GM18499 (cell line): ENCODE measurements around the gene PRICKLE1.
"Not testable (repeated sequence)": the region's sequence is repeated elsewhere in the genome, so short reads cannot be mapped to it uniquely, and the experiment has no call there.

ENCODE experiments used
- ATAC-seq: cut with Tn5 transposase; IDR thresholded peaks from one replicate; pipeline ENCODE4 v1.9.1; 2021; ENCODE audit warnings: moderate number of reproducible peaks; ENCODE audit not compliant: insufficient read depth, unreplicated experiment

PRICKLE1 gene

GRCh38 chr12:42564556-42564955 is 25.0 kb downstream of the PRICKLE1 start:
- ATAC-seq, result no peak

GRCh38 chr12:42560977-42561376 is 28.6 kb downstream of the PRICKLE1 start:
- no peak for ATAC-seq

- no peak for ATAC-seq
These were observed 31.9 kb downstream of the PRICKLE1 start for GRCh38 chr12:42557586-42558172.

- no peak for ATAC-seq
These were observed 32.6 kb downstream of the PRICKLE1 start for GRCh38 chr12:42556917-42557316.

GRCh38 chr12:42552822-42553221 is 36.7 kb downstream of the PRICKLE1 start:
- no peak for ATAC-seq

- ATAC-seq, result no peak
These were observed 38.7 kb downstream of the PRICKLE1 start for GRCh38 chr12:42550800-42551199.

- no peak for ATAC-seq
These were observed 42.8 kb downstream of the PRICKLE1 start for GRCh38 chr12:42546709-42547108.

GRCh38 chr12:42541965-42542364 is 47.6 kb downstream of the PRICKLE1 start:
- no peak for ATAC-seq

GRCh38 chr12:42541308-42541707 is 48.2 kb downstream of the PRICKLE1 start:
- not testable (repeated sequence) for ATAC-seq

- ATAC-seq, result no peak
These were observed 49.9 kb downstream of the PRICKLE1 start for GRCh38 chr12:42539696-42540095.

- no peak for ATAC-seq
These were observed 51.3 kb downstream of the PRICKLE1 start for GRCh38 chr12:42538203-42538602.

- ATAC-seq, result no peak
These were observed 55.2 kb downstream of the PRICKLE1 start for GRCh38 chr12:42534184-42534838.

- ATAC-seq, result no peak
These were observed 59.3 kb downstream of the PRICKLE1 start for GRCh38 chr12:42530284-42530683.

- ATAC-seq, result no peak
These were observed 64.1 kb downstream of the PRICKLE1 start for GRCh38 chr12:42525444-42525843.

- ATAC-seq, result no peak
These were observed 64.8 kb downstream of the PRICKLE1 start for GRCh38 chr12:42524716-42525115.

GRCh38 chr12:42516573-42516972 is 73.0 kb downstream of the PRICKLE1 start:
- ATAC-seq, result no peak

GRCh38 chr12:42511656-42512055 is 77.9 kb downstream of the PRICKLE1 start:
- ATAC-seq, result no peak

GRCh38 chr12:42510823-42511222 is 78.7 kb downstream of the PRICKLE1 start:
- ATAC-seq, result no peak

- no peak for ATAC-seq
These were observed 80.6 kb downstream of the PRICKLE1 start for GRCh38 chr12:42508913-42509460.

- no peak for ATAC-seq
These were observed 82.0 kb downstream of the PRICKLE1 start for GRCh38 chr12:42507565-42507964.

GRCh38 chr12:42507081-42507480 is 82.5 kb downstream of the PRICKLE1 start:
- ATAC-seq, result no peak

GRCh38 chr12:42504049-42504448 is 85.5 kb downstream of the PRICKLE1 start:
- no peak for ATAC-seq
